ENCODE measurements around the gene TSHZ1.
"Not testable (repeated sequence)": the region's sequence is repeated elsewhere in the genome, so short reads cannot be mapped to it uniquely, and the experiment has no call there.

TSHZ1 gene

GRCh38 chr18:75179819-75180600, 30.6 kb upstream of the TSHZ1 start:
- in situ Hi-C loops (cut with MboI; ENCODE audit: low sequenced_read_pairs, unreplicated experiment): no loop called here
- no peak for TF ChIP-seq CTCF (IDR thresholded peaks at IDR 0.05; ENCODE audit: borderline replicate concordance, control extremely low read depth, extremely low read depth, insufficient read depth, missing control alignments)
- no peak for DNase-seq (ENCODE audit: low spot score)

GRCh38 chr18:75183524-75183923, 27.1 kb upstream of the TSHZ1 start:
- in situ Hi-C loops (cut with MboI; ENCODE audit: low sequenced_read_pairs, unreplicated experiment): no loop called here

GRCh38 chr18:75183973-75184493, 26.6 kb upstream of the TSHZ1 start:
- in situ Hi-C loops (cut with MboI; ENCODE audit: low sequenced_read_pairs, unreplicated experiment): no loop called here
- no peak for DNase-seq (ENCODE audit: low spot score)
- TF ChIP-seq CTCF (IDR thresholded peaks at IDR 0.05; ENCODE audit: borderline replicate concordance, control extremely low read depth, extremely low read depth, insufficient read depth, missing control alignments): no peak

More at GRCh38 chr18:75183524-75183923, 27.1 kb upstream of the TSHZ1 start:
- TF ChIP-seq CTCF (IDR thresholded peaks at IDR 0.05; ENCODE audit: borderline replicate concordance, control extremely low read depth, extremely low read depth, insufficient read depth, missing control alignments): no peak
- no peak for DNase-seq (ENCODE audit: low spot score)

DNA sequence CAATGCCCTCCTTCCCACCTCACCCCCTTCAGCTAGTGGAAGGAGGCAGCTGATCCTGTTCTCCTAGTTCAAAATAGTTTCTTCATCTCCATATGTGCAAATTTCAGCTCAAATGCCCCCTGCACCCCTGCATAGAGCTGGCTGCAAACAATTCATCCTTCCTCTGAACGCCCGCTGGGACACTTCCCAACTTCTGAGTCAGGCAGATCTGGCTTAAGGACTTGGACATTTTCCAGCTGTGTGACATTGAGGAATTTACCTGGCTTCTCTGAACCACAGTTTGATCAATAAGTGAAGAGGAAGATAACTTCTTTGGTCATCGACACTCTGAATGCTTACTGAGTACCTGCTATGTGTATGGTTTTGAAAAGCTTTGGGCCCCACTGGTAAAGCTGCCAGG, 25.1 kb upstream of the TSHZ1 start:
- no peak for TF ChIP-seq CTCF (IDR thresholded peaks at IDR 0.05; ENCODE audit: borderline replicate concordance, control extremely low read depth, extremely low read depth, insufficient read depth, missing control alignments)
- DNase-seq (ENCODE audit: low spot score): no peak
- in situ Hi-C loops (cut with MboI; ENCODE audit: low sequenced_read_pairs, unreplicated experiment): no loop called here

DNA sequence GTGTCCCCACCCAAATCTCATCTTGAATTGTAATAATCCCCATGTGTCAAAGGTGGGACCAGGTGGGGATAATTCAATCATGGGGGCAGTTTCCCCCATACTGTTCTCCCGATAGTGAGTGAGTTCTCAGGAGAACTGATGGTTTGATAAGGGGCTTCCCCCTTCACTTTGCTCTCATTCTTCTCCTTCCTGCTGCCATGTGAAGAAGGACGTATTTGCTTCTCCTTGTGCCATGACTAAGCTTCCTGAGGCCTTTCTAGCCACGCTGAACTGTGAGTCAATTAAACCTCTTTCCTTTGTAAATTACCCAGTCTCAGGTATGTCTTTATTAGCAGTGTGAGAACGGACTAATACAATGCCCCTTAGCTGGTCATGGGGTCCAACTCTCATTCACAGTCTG, 22.9 kb upstream of the TSHZ1 start:
- in situ Hi-C loops (cut with MboI; ENCODE audit: low sequenced_read_pairs, unreplicated experiment); DNase-seq (ENCODE audit: low spot score): not testable (repeated sequence)

- in situ Hi-C loops (cut with MboI; ENCODE audit: low sequenced_read_pairs, unreplicated experiment): no loop called here
- no peak for DNase-seq (ENCODE audit: low spot score)
- no peak for TF ChIP-seq CTCF (IDR thresholded peaks at IDR 0.05; ENCODE audit: borderline replicate concordance, control extremely low read depth, extremely low read depth, insufficient read depth, missing control alignments)
Observed at GRCh38 chr18:75189696-75190095, 20.9 kb upstream of the TSHZ1 start.

DNA sequence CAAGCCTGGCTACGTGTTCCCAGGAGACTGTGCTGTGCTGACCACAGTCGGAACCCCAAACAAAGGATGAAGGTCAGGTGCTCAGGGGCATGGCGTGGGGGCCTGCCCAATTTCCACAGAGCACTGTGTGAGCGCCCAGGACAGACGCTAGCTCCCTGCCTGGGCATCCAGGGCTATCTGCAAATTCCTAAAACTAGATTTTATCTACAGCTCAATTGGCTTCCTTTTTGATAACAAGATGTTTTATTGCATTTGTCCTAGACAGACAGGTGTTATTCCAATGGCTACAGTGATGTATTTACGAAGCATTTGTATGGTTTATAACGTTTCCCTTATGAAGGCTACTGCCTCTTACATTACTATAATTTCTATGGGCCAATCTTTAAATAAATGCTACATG, 17.7 kb upstream of the TSHZ1 start:
- TF ChIP-seq CTCF (IDR thresholded peaks at IDR 0.05; ENCODE audit: borderline replicate concordance, control extremely low read depth, extremely low read depth, insufficient read depth, missing control alignments): no peak
- DNase-seq (ENCODE audit: low spot score): no peak
- in situ Hi-C loops (cut with MboI; ENCODE audit: low sequenced_read_pairs, unreplicated experiment): no loop called here

Data from GM13976 (cell line).